Smooth muscle cell (in vitro differentiated cells): Measurements from ENCODE around the gene YWHAH. TPM values are rescaled to one million over a fixed set of nuclear protein-coding genes. Genes with fewer than 3 reads are reported as not detected.

Experiments used
- DNase-seq: peaks from one replicate; lab custom pipeline; 2025; ENCODE audit not compliant: unreplicated experiment; lab: John Stamatoyannopoulos, UW
- H2AFZ ChIP-seq: fragments of 200-600 bp; sonication (generic); 2 replicates; pipeline ENCODE4 v1.6.0; 2016; ENCODE audit warnings: antibody characterized with exemption, low read depth, mild to moderate bottlenecking
- H3F3A ChIP-seq: fragments of 200-600 bp; sonication (generic); 2 replicates; pipeline ENCODE4 v1.6.0; 2017; ENCODE audit warnings: antibody characterized with exemption, low read depth
- H3K27ac ChIP-seq: fragments of 200-600 bp; sonication (generic); 2 replicates; pipeline ENCODE4 v1.5.1; 2016; ENCODE audit warnings: low read depth, mild to moderate bottlenecking
- H3K27me3 ChIP-seq: fragments of 200-600 bp; sonication (generic); 2 replicates; pipeline ENCODE4 v1.6.1; 2016; ENCODE audit warnings: low read depth, mild to moderate bottlenecking
- H3K36me3 ChIP-seq: fragments of 200-600 bp; sonication (generic); 2 replicates; pipeline ENCODE4 v1.5.1; 2016; ENCODE audit warnings: low read depth
- H3K4me1 ChIP-seq: fragments of 200-600 bp; sonication (generic); 2 replicates; pipeline ENCODE4 v1.5.1; 2016; ENCODE audit warnings: low read depth
- H3K4me2 ChIP-seq: fragments of 200-600 bp; sonication (generic); 2 replicates; pipeline ENCODE4 v1.6.0; 2016; ENCODE audit warnings: mild to moderate bottlenecking
- H3K4me3 ChIP-seq: fragments of 200-600 bp; sonication (generic); 2 replicates; pipeline ENCODE4 v1.5.1; 2016; ENCODE audit warnings: mild to moderate bottlenecking
- H3K79me2 ChIP-seq: fragments of 200-600 bp; sonication (generic); 2 replicates; pipeline ENCODE4 v1.6.0; 2016; ENCODE audit warnings: low read depth, mild to moderate bottlenecking
- H3K9ac ChIP-seq: fragments of 200-600 bp; sonication (generic); 2 replicates; pipeline ENCODE4 v1.6.0; 2016; ENCODE audit warnings: low read depth
- H3K9me3 ChIP-seq: fragments of 200-600 bp; sonication (generic); replicated peaks from 2 replicates; pipeline ENCODE4 v1.5.1; 2016; ENCODE audit warnings: low read depth
- H4K20me1 ChIP-seq: fragments of 200-600 bp; sonication (generic); 2 replicates; pipeline ENCODE4 v1.6.0; 2016; ENCODE audit warnings: low read depth
- WGBS: methylation state at CpG from one replicate; pipeline ENCODE4 v1.1.7; 2016; ENCODE audit warnings: low lambda C conversion rate; 5-methylcytosine and 5-hydroxymethylcytosine counted together
- polyA plus RNA-seq: library from polyadenylated mRNA; unstranded; fragments of >200 nt; fragmentation: Nextera tagmentation; extraction: Ambion mirVana; gene quantifications from 2 replicates; pipeline ENCODE4 v1.2.1, GENCODE V29; 2016
- total RNA-seq: library from RNA; depleted of rRNA; stranded (reverse); fragments of >200 nt; gene quantifications from 2 replicates; pipeline ENCODE4 v1.2.3, GENCODE V29; 2014
- TF ChIP-seq, protein P1 (sequence below): fragments of 200-600 bp; sonication (generic); IDR thresholded peaks from 2 replicates; pipeline ENCODE4 v1.5.1; 2017; ENCODE audit warnings: borderline replicate concordance, mild to moderate bottlenecking, antibody characterized with exemption; ENCODE audit not compliant: insufficient read depth, poor library complexity, severe bottlenecking

Gene YWHAH
- total and polyA plus RNA-seq, 2 experiments from 2014 or later = 74.4 to 101 TPM

DNA sequence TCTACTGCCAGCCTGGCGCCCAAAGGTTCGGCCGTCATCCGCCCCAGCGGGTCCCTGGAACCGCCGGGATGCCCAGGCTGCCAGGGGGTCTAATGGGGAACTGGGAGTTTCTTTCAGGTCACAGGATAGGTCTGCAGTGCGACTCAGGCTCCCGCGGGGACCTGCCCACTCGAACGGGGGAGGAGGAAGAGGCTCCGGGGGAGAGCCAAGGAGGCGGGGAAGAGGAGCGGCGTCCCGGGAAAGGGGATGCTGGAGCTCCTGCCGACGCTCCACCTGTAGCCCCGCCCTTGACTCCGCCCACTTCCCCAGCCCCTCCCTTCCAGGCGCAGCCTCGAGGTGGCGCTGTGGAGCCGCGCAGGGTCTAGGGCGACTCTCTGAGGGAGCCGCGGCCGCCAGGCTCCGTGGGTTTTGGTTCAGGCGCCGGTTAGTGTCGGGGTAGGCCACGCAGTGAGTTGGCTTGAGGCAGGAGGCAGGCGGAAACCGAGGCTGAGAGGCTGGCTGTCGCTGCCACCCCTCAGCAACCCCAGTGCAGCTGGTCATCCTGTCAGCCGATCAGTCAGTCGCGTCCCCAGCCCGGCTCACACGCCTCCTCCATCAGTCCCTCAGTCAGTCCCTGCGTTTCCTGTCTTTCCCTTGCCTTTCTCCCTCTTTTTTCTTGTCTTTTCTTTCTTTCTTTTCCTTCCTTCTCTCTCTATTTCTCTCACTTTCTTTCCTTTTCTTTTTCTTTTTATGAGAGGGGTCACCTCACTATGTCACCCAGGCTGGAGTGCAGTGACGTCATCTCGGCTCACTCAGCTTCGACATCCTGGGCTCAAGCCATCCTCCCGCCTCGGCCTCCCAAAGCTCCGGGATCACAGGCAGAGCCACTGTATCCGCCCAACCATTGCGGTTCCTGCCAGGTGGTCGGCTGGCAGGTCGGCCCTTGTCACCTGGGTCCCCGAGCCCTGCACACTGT, 26.4 kb downstream of the YWHAH start:
- no peaks in the 10 kb centered on the region for H4K20me1 ChIP-seq
- H3K4me2 ChIP-seq = peak overlapping the region; percentile 85
- no peaks in the 10 kb centered on the region for H3K79me2 ChIP-seq
- TF ChIP-seq, protein P1, sequence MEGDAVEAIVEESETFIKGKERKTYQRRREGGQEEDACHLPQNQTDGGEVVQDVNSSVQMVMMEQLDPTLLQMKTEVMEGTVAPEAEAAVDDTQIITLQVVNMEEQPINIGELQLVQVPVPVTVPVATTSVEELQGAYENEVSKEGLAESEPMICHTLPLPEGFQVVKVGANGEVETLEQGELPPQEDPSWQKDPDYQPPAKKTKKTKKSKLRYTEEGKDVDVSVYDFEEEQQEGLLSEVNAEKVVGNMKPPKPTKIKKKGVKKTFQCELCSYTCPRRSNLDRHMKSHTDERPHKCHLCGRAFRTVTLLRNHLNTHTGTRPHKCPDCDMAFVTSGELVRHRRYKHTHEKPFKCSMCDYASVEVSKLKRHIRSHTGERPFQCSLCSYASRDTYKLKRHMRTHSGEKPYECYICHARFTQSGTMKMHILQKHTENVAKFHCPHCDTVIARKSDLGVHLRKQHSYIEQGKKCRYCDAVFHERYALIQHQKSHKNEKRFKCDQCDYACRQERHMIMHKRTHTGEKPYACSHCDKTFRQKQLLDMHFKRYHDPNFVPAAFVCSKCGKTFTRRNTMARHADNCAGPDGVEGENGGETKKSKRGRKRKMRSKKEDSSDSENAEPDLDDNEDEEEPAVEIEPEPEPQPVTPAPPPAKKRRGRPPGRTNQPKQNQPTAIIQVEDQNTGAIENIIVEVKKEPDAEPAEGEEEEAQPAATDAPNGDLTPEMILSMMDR = peak; percentile 88
- DNase-seq = peak; percentile 77
- no peaks in the 10 kb centered on the region for H3K4me1 ChIP-seq
- H3K36me3 ChIP-seq = no peaks in the 10 kb centered on the region
- H3F3A ChIP-seq = no peaks in the 10 kb centered on the region
- WGBS = 28% methylated on average over 42 of the region's 55 CpGs
- no peaks in the 10 kb centered on the region for H3K27me3 ChIP-seq
- no peak overlapping the region for H3K27ac ChIP-seq
- H3K9ac ChIP-seq = no peak overlapping the region
- H3K9me3 ChIP-seq = no peaks in the 10 kb centered on the region
- H3K4me3 ChIP-seq = peak overlapping the region; percentile 50
- peak overlapping the region; percentile 64 for H2AFZ ChIP-seq

DNA sequence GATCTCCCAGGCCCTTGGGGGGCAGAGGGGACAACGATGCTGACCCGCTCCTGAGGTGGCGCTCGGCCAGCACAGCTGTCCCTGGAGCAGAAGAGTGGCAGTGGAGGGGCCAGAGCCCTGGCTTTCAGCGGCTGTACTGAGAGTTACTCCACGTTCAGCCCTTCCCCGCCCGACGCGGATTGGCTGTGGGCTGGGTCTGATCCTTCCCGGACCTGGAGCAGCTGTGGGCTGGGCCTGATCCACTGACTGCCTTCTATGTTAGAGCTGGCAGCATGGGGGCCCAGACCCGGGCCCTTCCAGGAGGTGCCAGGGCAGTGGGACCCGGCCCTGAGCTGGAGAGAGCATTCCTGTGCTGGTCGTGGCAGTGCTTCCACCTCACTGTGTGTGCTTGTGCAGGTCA, 27.8 kb downstream of the YWHAH start:
- Histone ChIP-seq H3K4me2 (no peak overlapping the region), H2AFZ (no peak overlapping the region)
- WGBS = 90% methylated on average over 14 of the region's 14 CpGs

DNA sequence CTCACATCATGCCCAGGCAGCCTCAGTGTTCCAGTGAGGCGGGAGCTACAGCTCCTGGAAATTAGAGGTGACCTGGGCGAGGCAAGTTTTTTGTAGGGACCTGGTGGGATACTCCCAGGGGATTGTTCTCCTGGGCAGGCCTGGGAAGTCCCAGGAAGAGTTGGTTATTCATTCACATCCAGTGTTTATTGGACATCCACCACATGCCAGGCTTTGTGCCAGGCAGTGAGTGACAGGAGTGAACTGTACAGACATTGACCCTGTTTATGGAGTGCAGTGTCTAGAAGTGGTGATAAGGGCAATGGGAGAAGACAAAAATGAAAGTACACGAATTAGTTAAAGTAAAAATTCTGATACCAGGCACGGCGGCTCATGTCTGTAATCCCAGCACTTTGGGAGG, 29.4 kb downstream of the YWHAH start:
- WGBS = 88% methylated on average over 5 of the region's 5 CpGs
- Histone ChIP-seq H3K27me3 (no peaks in the 10 kb centered on the region), H3K4me2 (no peak overlapping the region), H3K79me2 (no peaks in the 10 kb centered on the region), H3K9me3 (no peaks in the 10 kb centered on the region), H4K20me1 (no peaks in the 10 kb centered on the region), H2AFZ (no peak overlapping the region), H3K9ac (no peak overlapping the region), H3K27ac (no peak overlapping the region), H3K36me3 (no peaks in the 10 kb centered on the region), H3K4me3 (no peak overlapping the region), H3K4me1 (no peaks in the 10 kb centered on the region), H3F3A (no peaks in the 10 kb centered on the region)
- TF ChIP-seq, protein P1 = no peak
- DNase-seq = no peak

More for the DNA sequence above, 27.8 kb downstream of the YWHAH start:
- H3K4me3 ChIP-seq = no peak overlapping the region
- H3K27me3 ChIP-seq = no peaks in the 10 kb centered on the region
- H3F3A ChIP-seq = no peaks in the 10 kb centered on the region
- H3K79me2 ChIP-seq = no peaks in the 10 kb centered on the region
- no peak overlapping the region for H3K27ac ChIP-seq
- H3K9ac ChIP-seq = no peak overlapping the region
- DNase-seq = no peak
- H3K9me3 ChIP-seq = no peaks in the 10 kb centered on the region
- no peaks in the 10 kb centered on the region for H3K36me3 ChIP-seq
- H4K20me1 ChIP-seq = no peaks in the 10 kb centered on the region
- no peaks in the 10 kb centered on the region for H3K4me1 ChIP-seq
- TF ChIP-seq, protein P1 = no peak
